C1 segment of cervical spinal cord (tissue), 14 donors: ENCODE results near the gene INO80B.
"Not testable (repeated sequence)": the region's sequence is repeated elsewhere in the genome, so short reads cannot be mapped to it uniquely, and the experiment has no call there.

Experiments used
- DNase-seq, 14 donors: peaks; one replicate each; lab custom pipeline; 2025; lab: John Stamatoyannopoulos, UW

The INO80B gene

GRCh38 chr2:74425523-74425922, 29.4 kb upstream of the INO80B start:
- DNase-seq: no peak

- DNase-seq: no peak
These were observed 28.6 kb upstream of the INO80B start for GRCh38 chr2:74426181-74426758.

GRCh38 chr2:74427551-74427950, 27.3 kb upstream of the INO80B start:
- no peak for DNase-seq

GRCh38 chr2:74428675-74429074, 26.2 kb upstream of the INO80B start:
- DNase-seq: no peak

- no peak for DNase-seq
These were observed 25.1 kb upstream of the INO80B start for GRCh38 chr2:74429487-74430451.

GRCh38 chr2:74430502-74430901, 24.4 kb upstream of the INO80B start:
- DNase-seq: no peak

- no peak for DNase-seq
These were observed 18.6 kb upstream of the INO80B start for GRCh38 chr2:74436111-74436805.

GRCh38 chr2:74436848-74437695, 17.8 kb upstream of the INO80B start:
- no peak for DNase-seq

- no peak for DNase-seq
These were observed 16.6 kb upstream of the INO80B start for GRCh38 chr2:74438248-74438647.

- DNase-seq: no peak
These were observed 15.5 kb upstream of the INO80B start for GRCh38 chr2:74439373-74439772.

- peak in 13 of 14 donors; percentile 33 to 93 (median 78) for DNase-seq
These were observed 15.0 kb upstream of the INO80B start for GRCh38 chr2:74439803-74440377.

- DNase-seq: peak; percentile 22 to 98 (median 82)
These were observed 14.3 kb upstream of the INO80B start for GRCh38 chr2:74440378-74441169.

- DNase-seq: peak in 3 of 14 donors; percentile 30 to 69 (median 61)
These were observed 13.7 kb upstream of the INO80B start for GRCh38 chr2:74441170-74441689.

- DNase-seq: peak in 3 of 14 donors; percentile 24 to 54 (median 30)
These were observed 13.0 kb upstream of the INO80B start, which contains the start of gene RTKN for GRCh38 chr2:74441690-74442482. TSS of gene RTKN (minus strand) at chr2:74441937. CDS start at chr2:74441816, 121 bp downstream.

- not testable (repeated sequence) for DNase-seq
These were observed 12.2 kb upstream of the INO80B start for GRCh38 chr2:74442483-74443297.

GRCh38 chr2:74444498-74445318, 10.2 kb upstream of the INO80B start:
- DNase-seq: no peak
